ENCODE results near the gene ALPL.

The ALPL gene

DNA sequence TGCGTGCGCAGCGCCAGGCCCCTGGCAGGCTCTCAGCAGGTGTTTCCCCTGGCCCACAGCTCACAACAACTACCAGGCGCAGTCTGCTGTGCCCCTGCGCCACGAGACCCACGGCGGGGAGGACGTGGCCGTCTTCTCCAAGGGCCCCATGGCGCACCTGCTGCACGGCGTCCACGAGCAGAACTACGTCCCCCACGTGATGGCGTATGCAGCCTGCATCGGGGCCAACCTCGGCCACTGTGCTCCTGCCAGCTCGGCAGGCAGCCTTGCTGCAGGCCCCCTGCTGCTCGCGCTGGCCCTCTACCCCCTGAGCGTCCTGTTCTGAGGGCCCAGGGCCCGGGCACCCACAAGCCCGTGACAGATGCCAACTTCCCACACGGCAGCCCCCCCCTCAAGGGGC, 68.1 kb downstream of the ALPL start:
- TF ChIP-seq, protein P1, sequence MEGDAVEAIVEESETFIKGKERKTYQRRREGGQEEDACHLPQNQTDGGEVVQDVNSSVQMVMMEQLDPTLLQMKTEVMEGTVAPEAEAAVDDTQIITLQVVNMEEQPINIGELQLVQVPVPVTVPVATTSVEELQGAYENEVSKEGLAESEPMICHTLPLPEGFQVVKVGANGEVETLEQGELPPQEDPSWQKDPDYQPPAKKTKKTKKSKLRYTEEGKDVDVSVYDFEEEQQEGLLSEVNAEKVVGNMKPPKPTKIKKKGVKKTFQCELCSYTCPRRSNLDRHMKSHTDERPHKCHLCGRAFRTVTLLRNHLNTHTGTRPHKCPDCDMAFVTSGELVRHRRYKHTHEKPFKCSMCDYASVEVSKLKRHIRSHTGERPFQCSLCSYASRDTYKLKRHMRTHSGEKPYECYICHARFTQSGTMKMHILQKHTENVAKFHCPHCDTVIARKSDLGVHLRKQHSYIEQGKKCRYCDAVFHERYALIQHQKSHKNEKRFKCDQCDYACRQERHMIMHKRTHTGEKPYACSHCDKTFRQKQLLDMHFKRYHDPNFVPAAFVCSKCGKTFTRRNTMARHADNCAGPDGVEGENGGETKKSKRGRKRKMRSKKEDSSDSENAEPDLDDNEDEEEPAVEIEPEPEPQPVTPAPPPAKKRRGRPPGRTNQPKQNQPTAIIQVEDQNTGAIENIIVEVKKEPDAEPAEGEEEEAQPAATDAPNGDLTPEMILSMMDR (IDR thresholded peaks at IDR 0.05; ENCODE audit: insufficient read depth, low read length, missing control alignments): no peak
- no peak for DNase-seq (ENCODE audit: low read depth, low spot score)
- POLR2A ChIA-PET: no interaction called here
- H3K4me3 ChIP-seq (ENCODE audit: low read depth, low read length): no peak overlapping the region
- CTCF ChIA-PET: interaction anchor here (1.4 to 9.0 kb wide), 2 partner anchors 82 to 207 kb away, joined by 3 to 147 read pairs; no protein-coding TSS in a partner anchor

DNA sequence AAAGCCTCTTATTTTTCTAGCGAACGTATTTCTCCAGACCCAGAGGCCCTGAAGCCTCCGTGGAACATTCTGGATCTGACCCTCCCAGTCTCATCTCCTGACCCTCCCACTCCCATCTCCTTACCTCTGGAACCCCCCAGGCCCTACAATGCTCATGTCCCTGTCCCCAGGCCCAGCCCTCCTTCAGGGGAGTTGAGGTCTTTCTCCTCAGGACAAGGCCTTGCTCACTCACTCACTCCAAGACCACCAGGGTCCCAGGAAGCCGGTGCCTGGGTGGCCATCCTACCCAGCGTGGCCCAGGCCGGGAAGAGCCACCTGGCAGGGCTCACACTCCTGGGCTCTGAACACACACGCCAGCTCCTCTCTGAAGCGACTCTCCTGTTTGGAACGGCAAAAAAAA, 68.7 kb downstream of the ALPL start:
- TF ChIP-seq, protein P1 (IDR thresholded peaks at IDR 0.05; ENCODE audit: insufficient read depth, low read length, missing control alignments): no peak
- ChIA-PET CTCF (interaction anchor here (0.7 to 9.0 kb wide), 2 partner anchors 65 to 208 kb away, joined by 3 to 147 read pairs; no protein-coding TSS in a partner anchor), POLR2A (no interaction called here)
- H3K4me3 ChIP-seq (ENCODE audit: low read depth, low read length): no peak overlapping the region
- no peak for DNase-seq (ENCODE audit: low read depth, low spot score)

DNA sequence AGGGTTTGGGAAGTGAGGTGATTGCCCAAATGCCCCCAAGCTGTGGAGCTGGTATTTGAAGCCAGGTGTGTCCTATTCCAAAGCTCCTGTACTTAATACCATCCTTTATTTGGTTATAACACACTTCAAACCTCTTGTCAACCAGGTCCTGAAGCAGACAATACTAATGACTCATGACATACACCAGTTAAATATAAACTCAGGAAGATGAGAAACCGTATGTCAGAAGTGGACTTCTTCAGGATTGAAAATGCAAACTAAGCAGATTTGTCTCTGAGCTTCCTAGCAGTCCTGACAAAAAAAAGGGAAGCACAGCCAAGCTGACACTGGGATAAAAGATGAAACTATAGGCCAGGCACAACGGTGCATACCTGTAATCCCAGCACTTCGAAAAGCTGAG, 70.6 kb downstream of the ALPL start:
- DNase-seq (ENCODE audit: low read depth, low spot score): no peak
- TF ChIP-seq, protein P1 (IDR thresholded peaks at IDR 0.05; ENCODE audit: insufficient read depth, low read length, missing control alignments): no peak
- CTCF ChIA-PET: interaction anchor here (0.9 to 1.4 kb wide), 5 partner anchors 13 to 325 kb away, joined by 3 to 5 read pairs (median 4); no protein-coding TSS in a partner anchor
- POLR2A ChIA-PET: no interaction called here
- H3K4me3 ChIP-seq (ENCODE audit: low read depth, low read length): no peak overlapping the region

DNA sequence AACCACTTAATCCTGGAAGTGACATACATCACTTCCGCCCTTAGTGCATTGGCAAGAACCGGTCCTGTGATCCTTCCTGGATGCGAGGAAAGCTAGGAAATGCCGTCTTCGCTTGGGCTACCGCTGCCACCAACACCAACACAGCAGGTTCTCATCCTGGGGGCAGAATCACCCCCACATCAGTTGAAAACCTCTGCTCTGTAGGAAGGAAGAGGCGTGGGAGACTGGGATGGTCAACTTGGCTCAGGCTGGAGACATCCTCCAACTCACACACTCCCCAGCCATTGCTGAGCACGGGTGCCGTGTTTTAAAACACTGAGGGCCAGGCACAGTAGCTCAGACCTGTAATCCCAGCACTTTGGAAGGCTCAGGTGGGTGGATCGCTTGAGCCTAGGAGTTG, 74.9 kb downstream of the ALPL start:
- CTCF ChIA-PET: interaction anchor here (1.4 to 1.8 kb wide), 2 partner anchors 8 to 214 kb away, joined by 5 read pairs; no protein-coding TSS in a partner anchor
- TF ChIP-seq, protein P1 (IDR thresholded peaks at IDR 0.05; ENCODE audit: insufficient read depth, low read length, missing control alignments): no peak
- DNase-seq (ENCODE audit: low read depth, low spot score): no peak
- no peak overlapping the region for H3K4me3 ChIP-seq (ENCODE audit: low read depth, low read length)
- POLR2A ChIA-PET: no interaction called here

DNA sequence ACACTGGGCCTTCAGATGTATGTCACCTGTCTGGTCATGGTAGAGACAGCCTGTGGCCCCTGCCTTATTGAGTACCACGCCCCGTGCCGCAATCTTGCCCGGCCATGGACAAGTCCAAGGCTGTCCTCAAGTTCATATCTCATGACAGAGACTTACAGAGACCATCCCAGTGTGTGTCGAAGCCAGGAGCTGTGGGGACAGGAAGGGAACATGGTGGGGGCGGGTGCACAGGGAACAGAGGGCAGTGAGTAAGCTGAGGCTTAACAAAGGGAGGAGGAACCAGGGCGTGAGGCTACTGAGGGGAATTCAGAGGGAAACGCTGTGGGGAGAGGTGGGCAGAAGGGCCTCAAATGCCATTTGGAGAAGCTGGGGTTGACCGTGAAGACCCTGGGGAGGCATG, 75.8 kb downstream of the ALPL start:
- no peak for DNase-seq (ENCODE audit: low read depth, low spot score)
- ChIA-PET POLR2A (no interaction called here), CTCF (interaction anchor here (1.0 to 3.1 kb wide), 3 partner anchors 10 to 214 kb away, joined by 4 to 15 read pairs (median 4); no protein-coding TSS in a partner anchor)
- no peak overlapping the region for H3K4me3 ChIP-seq (ENCODE audit: low read depth, low read length)
- TF ChIP-seq, protein P1 (IDR thresholded peaks at IDR 0.05; ENCODE audit: insufficient read depth, low read length, missing control alignments): no peak

DNA sequence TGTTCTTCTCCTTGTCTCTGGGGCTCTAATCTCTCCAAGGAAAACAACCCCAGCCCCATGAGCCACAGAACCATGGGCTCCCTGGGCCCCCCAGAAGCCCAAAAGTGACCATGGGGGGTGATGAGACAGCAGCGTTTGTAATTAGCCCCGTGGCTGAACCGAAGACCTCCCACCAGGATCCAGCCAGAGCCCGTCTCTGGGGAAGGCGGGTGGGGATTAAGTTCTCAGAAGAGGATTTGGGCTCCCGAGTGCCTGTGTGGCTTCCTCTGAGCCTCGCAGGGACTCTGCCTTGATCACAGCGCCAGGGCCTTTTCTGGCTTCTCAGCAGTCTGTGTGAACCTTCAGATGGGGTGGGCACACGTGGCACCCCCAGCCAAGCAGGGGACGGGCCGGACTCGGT, 77.0 kb downstream of the ALPL start:
- DNase-seq (ENCODE audit: low read depth, low spot score): no peak
- TF ChIP-seq, protein P1 (IDR thresholded peaks at IDR 0.05; ENCODE audit: insufficient read depth, low read length, missing control alignments): no peak
- ChIA-PET POLR2A (no interaction called here), CTCF (interaction anchor here (1.0 to 3.1 kb wide), 3 partner anchors 9 to 216 kb away, joined by 4 to 15 read pairs (median 4); no protein-coding TSS in a partner anchor)
- no peak overlapping the region for H3K4me3 ChIP-seq (ENCODE audit: low read depth, low read length)
